Nucleus accumbens (tissue), 56 donors: ENCODE measurements around the gene CDK18.

Experiments
- DNase-seq, 56 donors: peaks; one replicate each; lab custom pipeline; 2025; lab: John Stamatoyannopoulos, UW

Gene CDK18

DNA sequence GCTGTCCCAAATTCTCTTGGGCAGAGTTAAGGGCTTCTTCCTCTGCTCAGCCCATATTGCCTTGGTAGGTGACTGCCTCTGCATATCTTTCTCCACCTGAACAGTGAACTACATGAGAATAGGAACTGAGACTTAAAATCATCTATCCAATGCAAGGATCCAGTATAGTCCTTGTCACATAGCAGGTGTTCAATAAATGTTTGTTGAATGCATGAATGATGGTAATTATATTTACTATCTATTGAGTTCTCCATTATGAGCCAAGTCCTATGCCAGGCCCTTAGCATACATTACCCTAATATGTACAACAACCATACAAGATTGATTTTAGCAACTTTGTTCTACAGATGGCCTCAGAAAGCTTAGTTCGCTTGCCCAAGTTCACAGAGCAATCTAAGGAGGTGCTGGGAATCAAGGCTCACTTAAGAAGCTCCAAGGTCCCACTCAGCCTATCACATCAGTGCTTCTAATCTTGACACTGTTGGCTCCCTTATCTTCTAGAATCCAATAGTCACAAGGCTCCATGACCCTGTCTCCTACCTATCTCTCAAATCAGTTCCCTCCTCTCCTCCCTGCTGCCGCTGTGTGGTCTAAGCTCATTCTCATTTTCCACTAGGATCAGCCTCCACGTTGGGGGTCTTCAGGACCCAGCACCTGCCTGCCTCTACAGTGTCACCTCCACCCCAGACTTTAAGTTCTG lies 2.2 kb upstream of the CDK18 start:
- DNase-seq = no peak

DNA sequence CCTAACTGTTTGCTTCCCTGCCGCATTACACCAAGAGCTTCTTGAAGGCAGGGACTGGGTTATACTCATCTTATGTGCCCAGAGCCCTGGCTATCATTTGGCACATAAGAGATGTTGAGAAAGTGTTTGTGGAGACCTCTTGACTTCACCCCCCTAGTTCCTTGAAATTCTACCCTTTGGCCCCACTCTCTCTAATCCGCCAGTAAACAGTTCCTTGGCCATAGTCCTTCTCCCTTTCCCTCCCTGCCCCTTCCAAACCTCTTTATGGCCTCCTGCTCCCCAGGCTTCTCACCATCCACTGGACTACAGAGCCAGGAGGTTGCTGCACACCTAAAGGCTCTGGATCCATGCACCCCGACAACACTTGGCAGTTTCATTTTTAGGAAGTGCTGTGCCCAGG lies 1.5 kb upstream of the CDK18 start:
- no peak for DNase-seq

DNA sequence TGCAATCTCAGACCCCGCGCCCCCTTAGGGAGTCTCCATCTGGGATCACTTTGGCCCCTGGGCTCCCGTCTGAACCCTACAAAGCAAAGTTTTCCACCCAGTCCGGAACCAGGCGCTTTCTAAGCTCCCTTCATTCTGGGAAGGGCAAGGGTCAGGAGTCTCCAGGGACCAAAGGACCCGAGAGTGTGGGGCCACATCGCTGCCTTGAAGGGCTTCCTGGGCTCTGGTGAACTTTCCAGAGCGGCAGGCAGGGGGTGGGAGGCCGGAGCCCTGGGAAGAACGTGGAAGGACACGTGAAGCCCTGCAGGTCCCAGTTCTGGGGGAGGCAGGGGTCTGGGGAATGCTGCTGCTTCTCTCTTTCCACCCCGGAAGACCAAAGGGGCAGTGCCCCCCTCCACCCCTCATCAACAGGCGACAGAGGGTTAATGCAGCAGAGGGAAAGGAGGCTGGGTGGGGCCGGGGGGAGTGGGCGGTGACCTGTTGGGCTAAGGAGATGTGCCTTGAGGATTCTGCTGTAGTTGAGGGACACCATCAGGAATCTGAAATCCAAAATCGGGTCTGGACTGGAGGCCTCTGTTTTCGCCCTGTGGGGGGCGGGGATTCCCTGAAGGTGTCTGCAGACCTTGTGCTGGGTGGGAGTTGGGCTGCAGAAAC lies 734 bp downstream of the CDK18 start:
- DNase-seq = no peak

DNA sequence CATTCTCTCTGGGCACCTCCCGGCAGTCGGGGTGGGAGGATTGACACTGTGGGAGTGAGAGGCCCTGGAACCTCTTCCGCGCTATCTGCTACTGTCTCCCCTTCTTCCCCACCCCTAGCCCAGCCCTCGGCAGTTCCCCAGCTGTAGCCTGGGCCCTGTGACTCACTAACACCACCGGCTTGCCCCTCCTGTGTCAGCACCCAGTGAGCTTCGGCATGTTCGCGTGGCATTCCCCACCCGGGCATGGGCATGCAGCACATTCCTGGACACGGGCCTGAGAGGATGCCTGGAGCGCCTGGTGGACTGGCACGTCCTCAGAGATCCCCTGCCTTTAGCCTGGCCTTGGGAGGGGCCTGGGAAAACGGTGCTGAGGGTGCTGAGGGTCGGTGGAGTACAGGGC lies 1.3 kb downstream of the CDK18 start:
- peak in 20 of 56 donors; percentile 23 to 78 (median 42) for DNase-seq

DNA sequence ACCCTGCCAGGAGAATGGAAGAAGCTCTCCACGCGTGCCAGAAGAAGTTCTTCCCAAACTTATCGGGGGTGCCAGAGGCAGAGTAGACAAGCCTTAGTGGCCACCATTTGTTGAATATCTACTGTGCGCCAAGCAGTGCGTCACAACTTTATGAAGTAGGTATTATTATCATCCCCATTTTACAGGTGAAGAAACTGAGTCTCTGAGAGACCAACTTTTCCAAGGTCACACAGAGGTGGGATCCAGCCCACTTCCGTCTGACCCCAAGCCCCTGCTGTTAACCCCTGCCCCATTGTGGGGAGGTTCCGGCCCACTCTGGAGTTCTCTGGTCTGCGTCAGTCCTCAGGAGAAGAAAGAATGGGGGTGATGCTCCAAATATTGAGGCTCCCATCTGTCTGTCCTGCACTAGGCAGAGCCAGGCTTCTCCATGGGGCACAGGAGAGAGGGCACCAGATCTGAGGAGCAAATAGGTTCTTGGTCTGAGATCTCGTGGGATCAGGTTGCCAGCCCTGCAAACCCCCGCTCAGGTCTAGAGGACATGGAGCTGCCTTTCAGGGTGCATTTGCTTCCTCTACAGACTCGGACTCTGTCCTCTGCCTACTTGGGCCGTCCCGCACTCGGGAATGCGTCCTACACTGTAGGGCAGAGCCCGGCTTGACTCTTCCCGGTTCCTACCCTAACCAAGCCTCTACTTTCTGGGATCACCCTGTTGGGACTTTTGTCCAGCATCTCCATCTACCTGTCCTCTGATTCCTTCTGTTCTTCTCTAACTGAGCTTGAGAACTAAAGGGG lies 2.1 kb downstream of the CDK18 start:
- peak in 2 of 56 donors; percentile 24 to 29 for DNase-seq

DNA sequence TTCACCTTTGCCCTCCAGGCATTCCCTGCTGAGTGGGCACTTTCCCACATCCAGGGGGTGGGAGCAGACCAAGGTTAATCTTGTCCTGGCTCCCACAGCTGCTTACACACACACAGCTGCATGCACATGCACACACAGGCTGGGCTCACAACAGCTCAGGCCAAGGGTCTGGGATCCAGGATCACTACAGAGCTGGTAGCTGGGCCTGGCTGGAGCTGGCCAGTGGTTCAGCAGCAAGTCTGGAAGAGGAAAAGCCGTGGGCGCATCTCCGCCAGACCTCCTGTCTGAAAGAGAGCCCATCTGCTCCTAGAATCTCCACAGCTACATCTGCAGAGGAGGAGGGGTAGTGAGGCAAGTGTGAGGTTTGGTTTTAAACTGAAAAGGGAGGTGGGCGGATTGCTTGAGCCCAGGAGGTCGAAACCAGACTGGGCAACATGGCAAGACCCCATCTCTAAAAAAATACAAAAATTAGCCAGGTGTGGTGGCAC lies 3.8 kb downstream of the CDK18 start:
- DNase-seq = no peak

DNA sequence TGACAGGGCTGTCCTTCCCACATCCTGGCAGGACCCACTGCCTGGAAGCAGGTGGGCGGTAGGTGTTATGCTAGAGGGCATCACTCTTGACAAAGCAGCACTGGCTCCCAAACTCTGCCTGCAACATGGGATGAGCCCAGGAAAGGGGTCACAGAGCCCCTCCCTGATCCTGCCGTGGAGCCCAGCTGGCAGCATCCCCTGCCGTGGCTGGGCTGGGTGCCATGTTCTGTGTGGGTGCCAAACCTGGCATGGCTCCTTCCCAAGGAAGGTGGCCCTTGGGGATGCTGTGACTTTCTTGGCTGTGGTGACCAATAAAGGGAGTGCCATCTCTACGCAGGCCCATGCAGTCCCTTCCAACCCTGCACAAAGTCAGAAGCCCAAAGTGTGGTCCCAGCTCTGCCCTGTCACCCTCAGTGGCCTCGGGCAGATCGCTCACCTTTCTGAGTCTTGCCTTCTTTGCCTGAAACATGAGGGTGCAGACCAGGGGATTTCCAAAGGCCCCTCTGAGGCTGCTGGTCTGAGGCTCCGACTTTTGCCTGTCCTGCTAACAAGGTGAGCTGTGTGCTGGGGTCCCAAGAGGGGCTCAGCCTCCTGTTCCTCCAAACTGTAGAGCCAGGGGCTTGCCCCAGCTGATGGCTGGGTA lies 6.0 kb downstream of the CDK18 start:
- peak in 2 of 56 donors; percentile 16 to 22 for DNase-seq

DNA sequence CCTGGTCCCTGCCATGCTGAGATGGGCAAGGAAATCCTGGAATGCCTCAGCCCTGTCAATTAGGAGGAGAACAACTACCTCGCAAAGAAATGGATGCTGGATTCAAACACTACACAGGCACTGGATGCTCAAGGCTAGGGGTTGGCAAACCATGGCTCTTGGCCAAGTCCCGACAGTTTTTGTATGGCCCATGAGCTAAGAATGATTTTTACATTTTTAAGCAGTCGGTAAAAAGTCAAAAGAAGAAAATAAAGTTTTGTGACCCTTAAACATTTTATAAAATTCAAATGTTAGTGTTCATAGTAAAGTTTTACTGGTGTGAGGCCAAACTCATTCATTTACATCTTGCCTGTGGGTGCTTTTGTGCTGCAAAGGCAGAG lies 6.5 kb downstream of the CDK18 start:
- DNase-seq = peak in 1 of 56 donors; percentile 25

DNA sequence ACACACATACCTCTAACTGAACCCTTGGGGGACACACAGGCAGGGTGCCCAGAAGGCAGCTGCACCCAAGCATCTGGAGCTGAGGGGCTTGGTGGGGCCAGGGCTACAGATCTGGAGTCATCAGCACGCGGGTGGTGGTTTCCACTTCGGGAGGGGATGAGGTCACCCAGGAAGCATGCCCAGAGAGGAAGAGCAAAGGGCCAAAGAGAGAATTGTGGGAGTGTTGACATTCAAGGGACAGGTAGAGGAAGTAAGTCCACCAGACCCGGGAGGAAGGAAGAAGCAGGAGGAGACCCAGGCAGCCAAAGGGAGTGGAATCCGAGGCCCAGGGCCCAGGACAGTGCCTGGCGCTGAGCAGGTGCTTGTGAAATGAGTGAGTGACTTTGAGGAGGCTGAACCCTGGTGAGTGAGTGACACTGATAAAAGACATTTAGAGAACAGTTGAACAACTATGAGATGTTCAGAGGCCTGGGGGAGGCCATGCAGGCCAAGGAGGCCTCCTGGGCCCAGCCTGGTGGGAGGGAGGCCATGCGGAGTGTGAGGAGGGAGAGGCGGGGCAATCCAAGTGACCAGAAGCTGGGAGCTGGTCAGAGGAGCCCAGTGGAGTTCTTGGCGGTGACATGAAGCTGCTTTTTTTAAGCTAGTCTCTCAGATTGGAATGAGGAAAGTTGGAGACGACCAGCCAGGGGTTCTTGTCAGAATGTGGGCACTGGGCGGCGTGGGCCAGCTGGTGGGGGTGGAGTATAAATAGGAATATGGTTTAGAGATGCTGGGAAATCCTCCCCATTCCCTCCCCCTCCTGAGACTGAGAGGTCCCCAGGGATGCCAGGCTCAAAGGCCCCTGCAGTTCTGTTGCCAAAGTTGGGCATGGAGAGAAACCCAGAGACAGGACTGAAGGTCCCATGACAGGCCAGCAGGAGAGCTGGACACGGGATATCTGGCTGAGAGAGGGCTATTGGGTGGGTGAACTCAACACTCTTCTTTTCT lies 7.9 kb downstream of the CDK18 start:
- peak in 15 of 56 donors; percentile 11 to 65 (median 34) for DNase-seq

DNA sequence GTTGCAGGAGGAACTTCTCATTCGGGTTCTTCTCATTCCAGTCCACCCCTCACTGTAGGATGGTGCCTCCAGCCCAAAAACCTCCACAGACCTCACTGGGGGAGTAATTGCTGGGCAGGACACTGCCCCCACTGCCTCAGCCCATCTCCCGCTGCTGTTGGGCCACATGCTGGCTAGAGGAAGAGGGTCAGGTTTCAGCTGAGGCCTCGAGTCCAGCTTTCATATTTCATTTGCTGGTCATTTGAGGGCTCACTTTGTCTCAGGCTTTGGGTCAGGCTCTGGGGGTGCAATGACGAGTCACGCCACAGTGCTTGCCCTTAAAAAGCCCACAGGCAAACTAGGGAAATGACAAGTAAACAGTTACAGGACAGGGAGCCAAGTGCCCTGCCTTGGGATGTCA lies 9.3 kb downstream of the CDK18 start:
- no peak for DNase-seq

DNA sequence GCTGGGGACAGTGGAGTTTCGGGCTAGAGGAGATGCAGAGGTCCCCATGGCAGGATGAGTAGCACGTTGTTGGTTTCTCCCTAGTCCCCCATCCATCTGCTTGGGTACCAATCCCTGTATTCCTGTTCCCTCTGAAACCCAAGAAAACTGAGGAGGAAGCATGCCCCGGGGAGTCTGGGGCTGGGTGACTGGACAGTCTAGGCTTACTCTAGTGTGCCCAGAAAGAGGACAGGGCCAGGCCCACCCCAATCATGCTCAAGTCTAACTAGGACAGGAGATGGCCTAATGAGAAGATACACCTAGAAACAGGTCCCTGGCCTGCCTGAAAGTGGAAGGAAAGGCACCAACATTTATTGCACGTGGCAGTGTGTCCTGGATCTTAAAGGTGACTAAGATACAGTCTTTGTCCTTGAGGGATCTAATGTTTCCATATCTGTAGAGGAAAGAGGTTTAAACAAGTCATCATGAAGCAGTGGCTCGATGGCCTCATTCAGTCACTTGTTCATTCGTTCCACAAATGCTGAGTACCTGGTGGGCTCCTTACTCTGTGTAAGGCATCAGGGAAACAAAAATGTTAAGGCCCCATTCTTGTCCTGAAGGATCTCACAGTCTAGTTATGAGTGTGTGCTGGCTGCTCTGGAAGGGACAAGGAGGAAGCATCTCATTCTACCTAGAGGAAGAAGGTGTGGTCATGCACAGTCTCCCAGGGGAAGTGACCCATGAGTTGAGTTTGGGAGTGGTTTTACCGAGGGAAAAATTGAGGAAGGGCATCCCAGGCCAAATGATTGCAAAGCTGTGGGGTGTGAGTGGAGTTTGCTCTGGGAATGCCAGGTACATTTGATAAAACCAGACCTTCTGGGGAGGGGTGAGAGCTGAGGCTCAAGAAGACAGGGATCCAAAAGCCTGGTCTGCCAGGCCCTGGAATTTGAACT lies 10.0 kb downstream of the CDK18 start:
- DNase-seq = no peak

DNA sequence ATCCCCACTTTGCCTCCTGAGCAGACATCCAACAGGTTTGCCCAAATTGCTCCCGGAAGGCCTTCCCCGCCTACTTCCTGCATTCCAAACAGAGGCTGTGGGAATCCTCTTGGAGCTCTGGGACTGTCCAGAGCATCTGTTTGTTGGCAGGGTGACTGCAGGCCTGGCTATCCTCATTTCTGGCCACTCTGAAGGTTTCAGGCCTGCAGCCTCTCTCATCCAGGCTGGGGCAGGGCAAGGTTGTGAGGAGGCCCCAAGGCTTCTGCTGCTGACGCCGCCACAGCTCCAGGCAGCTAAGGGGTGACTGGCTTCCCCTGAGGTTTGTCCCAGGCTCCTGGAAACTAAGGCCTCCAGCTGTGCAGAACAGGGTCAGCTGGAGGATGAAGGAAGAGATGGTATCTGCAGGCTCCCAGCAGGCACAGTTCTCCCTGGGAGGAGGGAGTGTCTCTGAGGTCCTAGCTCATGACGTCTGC lies 11.3 kb downstream of the CDK18 start:
- DNase-seq = peak in 1 of 56 donors; percentile 43

DNA sequence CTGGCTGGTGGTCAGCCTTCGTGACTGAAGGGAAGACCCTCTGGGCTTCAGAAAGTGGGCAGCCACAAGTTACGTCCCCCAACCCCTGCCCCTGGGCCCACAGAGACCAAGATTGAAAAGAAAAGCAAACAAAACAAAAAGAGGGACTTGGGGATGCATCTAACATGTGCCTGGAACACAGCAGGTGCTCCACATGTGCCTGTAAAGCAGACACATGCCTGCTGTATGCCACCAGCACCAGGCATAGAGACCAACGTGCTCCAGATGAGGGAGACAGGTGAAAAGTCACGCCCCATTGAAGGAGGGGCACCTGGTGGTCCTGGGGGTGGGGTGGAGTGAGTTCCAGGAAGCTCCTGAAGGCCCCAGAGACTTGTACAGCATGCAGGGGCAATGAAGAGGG lies 11.9 kb downstream of the CDK18 start:
- no peak for DNase-seq

DNA sequence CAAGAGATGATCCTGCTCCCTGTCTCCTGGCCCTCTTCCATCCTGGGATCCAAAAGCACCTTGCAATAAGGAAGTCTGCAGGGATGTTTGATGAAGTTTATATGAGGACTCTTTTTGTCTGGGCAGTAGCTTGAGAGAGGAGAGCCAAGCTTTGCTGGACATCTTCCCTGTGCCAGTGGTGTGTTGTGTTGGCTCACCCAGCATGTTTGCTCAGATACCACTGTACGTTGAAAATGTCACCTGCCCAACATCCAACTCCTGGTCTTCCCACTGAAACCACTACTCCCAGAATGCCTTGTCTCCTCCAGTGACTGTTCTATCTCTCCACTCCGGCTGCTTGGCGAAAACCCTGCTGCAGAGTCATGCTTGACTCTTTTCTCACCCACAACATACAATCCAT lies 12.8 kb downstream of the CDK18 start:
- DNase-seq = peak in 4 of 56 donors; percentile 34 to 57 (median 47)

DNA sequence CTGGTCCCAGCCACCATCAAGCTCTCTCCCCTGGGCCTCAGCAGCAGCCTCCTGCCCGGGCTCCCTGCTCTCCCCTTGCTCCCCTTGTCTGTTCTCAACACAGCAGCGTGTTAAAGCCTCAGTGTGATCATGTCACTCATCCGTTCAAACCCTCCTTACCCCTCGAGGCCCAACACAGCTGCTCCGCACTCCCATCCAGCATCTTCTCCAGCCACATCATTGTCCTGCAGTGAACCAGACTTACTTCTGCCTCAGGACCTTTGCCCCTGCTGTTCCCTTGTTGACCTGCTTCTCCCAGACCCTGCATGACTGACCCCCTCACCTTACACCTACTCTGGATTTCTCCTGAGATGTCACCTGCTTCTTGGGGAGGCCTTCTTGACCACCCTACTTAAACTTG lies 13.3 kb downstream of the CDK18 start:
- DNase-seq = peak in 3 of 56 donors; percentile 16 to 57 (median 45)

DNA sequence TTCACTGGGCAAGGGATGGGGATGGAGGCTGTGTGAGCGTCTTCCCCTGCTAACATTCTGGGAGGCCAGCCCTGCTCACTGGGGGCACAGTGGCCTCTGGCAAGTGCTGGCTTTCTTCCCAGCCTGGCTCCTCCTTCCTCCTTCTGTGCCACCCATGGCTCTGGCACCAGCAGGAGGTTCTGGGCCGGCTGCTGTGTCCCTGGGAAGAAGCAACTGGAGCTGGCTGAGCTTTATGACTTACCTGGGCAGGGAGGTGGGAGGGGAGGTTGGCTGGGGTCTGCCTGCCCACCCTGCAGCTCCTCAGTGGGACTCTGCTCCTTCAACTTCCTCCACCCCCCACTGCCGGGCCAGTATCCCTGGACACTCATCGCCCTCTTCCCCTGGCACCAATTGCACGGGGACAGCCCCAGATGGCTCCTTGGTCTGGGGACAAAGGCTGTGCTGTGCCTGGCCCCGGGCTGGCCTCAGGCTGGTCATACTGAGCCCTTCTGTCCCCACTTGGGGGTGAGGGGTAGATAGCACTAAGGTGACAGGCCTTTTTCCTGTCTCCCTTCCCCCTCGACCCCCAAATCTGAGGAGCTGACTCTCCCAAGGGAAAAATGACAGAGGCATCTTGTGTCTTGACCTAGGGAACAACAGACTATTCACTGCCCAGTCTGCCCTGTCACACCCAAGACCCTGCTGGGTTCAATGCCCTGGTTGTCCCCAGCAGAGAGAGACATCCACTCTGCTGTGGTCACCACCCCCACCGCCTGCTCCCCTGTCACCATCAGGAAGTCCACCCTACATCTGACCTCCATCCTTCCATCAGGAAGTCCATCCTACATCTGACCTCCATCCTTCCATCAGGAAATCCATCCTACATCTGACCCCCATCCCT lies 14.4 kb downstream of the CDK18 start:
- DNase-seq = peak in 54 of 56 donors; percentile 18 to 95 (median 88)

DNA sequence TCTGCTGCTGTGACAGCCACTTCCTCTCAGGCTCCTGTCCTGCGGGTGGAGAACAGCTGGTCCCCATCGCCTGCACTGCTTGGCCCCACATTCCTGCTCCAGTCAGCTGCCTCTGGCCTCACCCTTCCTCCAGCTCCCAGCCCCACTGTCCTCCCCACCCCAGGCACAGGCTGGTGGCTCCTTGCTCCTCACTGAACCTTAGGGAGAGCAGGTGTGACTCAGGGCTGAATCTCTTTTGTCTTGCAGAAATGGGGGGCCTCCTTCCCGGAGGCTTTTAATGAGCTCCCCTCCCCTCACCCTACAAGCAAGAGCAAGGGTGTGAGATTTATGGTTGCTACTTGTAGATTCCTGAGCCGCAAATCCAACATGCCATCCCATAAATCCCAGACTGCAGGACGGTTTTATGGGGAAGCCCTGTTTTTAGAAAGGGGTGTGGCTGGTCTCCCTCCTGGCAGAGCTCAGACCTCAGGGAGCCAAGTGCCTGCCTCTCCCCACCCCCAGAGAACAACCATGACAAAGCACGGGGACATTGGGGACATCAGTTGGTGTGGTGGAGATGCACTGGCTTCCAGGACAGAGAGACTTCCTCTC lies 15.2 kb downstream of the CDK18 start:
- peak in 44 of 56 donors; percentile 21 to 90 (median 77) for DNase-seq
